ENCODE results near the gene FMNL2. TPM values are rescaled to one million over a fixed set of nuclear protein-coding genes. Genes with fewer than 3 reads are reported as not detected.

FMNL2 gene
- total RNA-seq, 2 experiments from 2014 or later = 0.46 to 0.64 TPM

- CTCF ChIA-PET = no interaction called here
- Mint-ChIP-seq H3K4me3 (no peak overlapping the region), H3K27ac (no peak overlapping the region), H3K27me3 (no peaks in the 10 kb centered on the region), H3K9me3 (no peaks in the 10 kb centered on the region), H3K4me1 (no peaks in the 10 kb centered on the region), H3K36me3 (ENCODE audit: low read depth) (no peaks in the 10 kb centered on the region)
- POLR2A ChIA-PET = no interaction called here
- no peak for DNase-seq
Measured at GRCh38 chr2:152546230-152546837, 211.4 kb downstream of the FMNL2 start.

- DNase-seq = no peak
- Mint-ChIP-seq H3K27me3 (no peaks in the 10 kb centered on the region), H3K27ac (no peak overlapping the region), H3K9me3 (no peaks in the 10 kb centered on the region), H3K36me3 (ENCODE audit: low read depth) (no peaks in the 10 kb centered on the region), H3K4me1 (no peaks in the 10 kb centered on the region), H3K4me3 (no peak overlapping the region)
- ChIA-PET POLR2A (interaction anchor here (0.6 kb wide), 1 partner anchor 71 kb away, joined by 4 read pairs; no protein-coding TSS in a partner anchor), CTCF (no interaction called here)
Measured at GRCh38 chr2:152548111-152548875, 213.3 kb downstream of the FMNL2 start.

GRCh38 chr2:152548996-152549395 is 214.0 kb downstream of the FMNL2 start:
- Mint-ChIP-seq H3K27me3 (no peaks in the 10 kb centered on the region), H3K27ac (no peak overlapping the region), H3K9me3 (no peaks in the 10 kb centered on the region), H3K4me3 (no peak overlapping the region), H3K4me1 (no peaks in the 10 kb centered on the region), H3K36me3 (ENCODE audit: low read depth) (no peaks in the 10 kb centered on the region)
- ChIA-PET POLR2A (no interaction called here), CTCF (no interaction called here)
- no peak for DNase-seq

GRCh38 chr2:152549423-152549822 is 214.4 kb downstream of the FMNL2 start:
- Mint-ChIP-seq H3K9me3 (no peaks in the 10 kb centered on the region), H3K4me3 (no peak overlapping the region), H3K27ac (no peak overlapping the region), H3K4me1 (no peaks in the 10 kb centered on the region), H3K27me3 (no peaks in the 10 kb centered on the region), H3K36me3 (ENCODE audit: low read depth) (no peaks in the 10 kb centered on the region)
- POLR2A ChIA-PET = no interaction called here
- no peak for DNase-seq
- CTCF ChIA-PET = no interaction called here

GRCh38 chr2:152550386-152550785 is 215.4 kb downstream of the FMNL2 start:
- POLR2A ChIA-PET = no interaction called here
- H3K9me3 Mint-ChIP-seq = no peaks in the 10 kb centered on the region

GRCh38 chr2:152552888-152553287 is 217.9 kb downstream of the FMNL2 start:
- no peak overlapping the region for H3K27ac Mint-ChIP-seq
- no peak overlapping the region for H3K4me3 Mint-ChIP-seq
- no peaks in the 10 kb centered on the region for H3K27me3 Mint-ChIP-seq
- ChIA-PET CTCF (no interaction called here), POLR2A (interaction anchor here (0.6 kb wide), 1 partner anchor 16 kb away, joined by 3 read pairs; no protein-coding TSS in a partner anchor)
- H3K4me1 Mint-ChIP-seq = no peaks in the 10 kb centered on the region
- no peaks in the 10 kb centered on the region for H3K36me3 Mint-ChIP-seq (ENCODE audit: low read depth)
- no peaks in the 10 kb centered on the region for H3K9me3 Mint-ChIP-seq
- DNase-seq = no peak

More at GRCh38 chr2:152550386-152550785, 215.4 kb downstream of the FMNL2 start:
- no peak for DNase-seq
- Mint-ChIP-seq H3K27me3 (no peaks in the 10 kb centered on the region), H3K27ac (no peak overlapping the region), H3K4me1 (no peaks in the 10 kb centered on the region), H3K36me3 (ENCODE audit: low read depth) (no peaks in the 10 kb centered on the region), H3K4me3 (no peak overlapping the region)
- CTCF ChIA-PET = interaction anchor here (0.6 kb wide), 1 partner anchor 64 kb away, joined by 3 read pairs; no protein-coding TSS in a partner anchor

- no peaks in the 10 kb centered on the region for H3K27me3 Mint-ChIP-seq
- ChIA-PET POLR2A (no interaction called here), CTCF (no interaction called here)
- H3K4me3 Mint-ChIP-seq = no peak overlapping the region
- H3K4me1 Mint-ChIP-seq = no peaks in the 10 kb centered on the region
- H3K36me3 Mint-ChIP-seq (ENCODE audit: low read depth) = no peaks in the 10 kb centered on the region
- DNase-seq = no peak
- H3K9me3 Mint-ChIP-seq = no peaks in the 10 kb centered on the region
- no peak overlapping the region for H3K27ac Mint-ChIP-seq
Measured at GRCh38 chr2:152553518-152553917, 218.5 kb downstream of the FMNL2 start.

GRCh38 chr2:152555048-152555447 is 220.1 kb downstream of the FMNL2 start:
- H3K4me3 Mint-ChIP-seq = no peak overlapping the region
- no peaks in the 10 kb centered on the region for H3K27me3 Mint-ChIP-seq
- H3K9me3 Mint-ChIP-seq = no peaks in the 10 kb centered on the region
- no peak for DNase-seq
- H3K4me1 Mint-ChIP-seq = no peaks in the 10 kb centered on the region
- ChIA-PET POLR2A (no interaction called here), CTCF (no interaction called here)
- no peak overlapping the region for H3K27ac Mint-ChIP-seq
- H3K36me3 Mint-ChIP-seq (ENCODE audit: low read depth) = no peaks in the 10 kb centered on the region

- Mint-ChIP-seq H3K4me3 (no peak overlapping the region), H3K4me1 (no peaks in the 10 kb centered on the region), H3K27me3 (no peaks in the 10 kb centered on the region), H3K9me3 (no peaks in the 10 kb centered on the region), H3K36me3 (ENCODE audit: low read depth) (no peaks in the 10 kb centered on the region), H3K27ac (no peak overlapping the region)
- DNase-seq = no peak
- ChIA-PET POLR2A (no interaction called here), CTCF (no interaction called here)
Measured at GRCh38 chr2:152556506-152556905, 221.5 kb downstream of the FMNL2 start.

- H3K4me1 Mint-ChIP-seq = no peaks in the 10 kb centered on the region
- DNase-seq = no peak
- H3K27ac Mint-ChIP-seq = no peak overlapping the region
- no peaks in the 10 kb centered on the region for H3K9me3 Mint-ChIP-seq
- H3K27me3 Mint-ChIP-seq = peaks cover 2% of the 10 kb centered on the region
- ChIA-PET CTCF (no interaction called here), POLR2A (no interaction called here)
- H3K36me3 Mint-ChIP-seq (ENCODE audit: low read depth) = no peaks in the 10 kb centered on the region
- no peak overlapping the region for H3K4me3 Mint-ChIP-seq
Measured at GRCh38 chr2:152557273-152557888, 222.4 kb downstream of the FMNL2 start.

GRCh38 chr2:152558158-152558984 is 223.4 kb downstream of the FMNL2 start:
- CTCF ChIA-PET = no interaction called here
- Mint-ChIP-seq H3K4me1 (no peaks in the 10 kb centered on the region), H3K4me3 (no peak overlapping the region), H3K36me3 (ENCODE audit: low read depth) (no peaks in the 10 kb centered on the region), H3K27me3 (peaks cover 2% of the 10 kb centered on the region), H3K9me3 (no peaks in the 10 kb centered on the region), H3K27ac (no peak overlapping the region)
- no peak for DNase-seq
- POLR2A ChIA-PET = no interaction called here

GRCh38 chr2:152559008-152559407 is 224.0 kb downstream of the FMNL2 start:
- Mint-ChIP-seq H3K4me1 (no peaks in the 10 kb centered on the region), H3K4me3 (no peak overlapping the region), H3K36me3 (ENCODE audit: low read depth) (no peaks in the 10 kb centered on the region), H3K27ac (no peak overlapping the region), H3K9me3 (no peaks in the 10 kb centered on the region), H3K27me3 (peaks cover 2% of the 10 kb centered on the region)
- ChIA-PET POLR2A (no interaction called here), CTCF (no interaction called here)
- DNase-seq = no peak

GRCh38 chr2:152560166-152560565 is 225.2 kb downstream of the FMNL2 start:
- CTCF ChIA-PET = no interaction called here
- Mint-ChIP-seq H3K4me3 (no peak overlapping the region), H3K27ac (no peak overlapping the region), H3K27me3 (peaks cover 2% of the 10 kb centered on the region), H3K4me1 (no peaks in the 10 kb centered on the region), H3K9me3 (no peaks in the 10 kb centered on the region), H3K36me3 (ENCODE audit: low read depth) (no peaks in the 10 kb centered on the region)
- POLR2A ChIA-PET = no interaction called here
- DNase-seq = no peak

Data from activated CD4-positive, alpha-beta T cell treated with anti-CD3 and anti-CD28 coated beads, Interleukin-2, amount 10 ng/mL, durations not matched to agents 7 days and 5 days (primary cell).